ENCODE data around the gene IL20RA.
"Not testable (repeated sequence)": the region's sequence is repeated elsewhere in the genome, so short reads cannot be mapped to it uniquely, and the experiment has no call there.

Gene IL20RA, protein sequence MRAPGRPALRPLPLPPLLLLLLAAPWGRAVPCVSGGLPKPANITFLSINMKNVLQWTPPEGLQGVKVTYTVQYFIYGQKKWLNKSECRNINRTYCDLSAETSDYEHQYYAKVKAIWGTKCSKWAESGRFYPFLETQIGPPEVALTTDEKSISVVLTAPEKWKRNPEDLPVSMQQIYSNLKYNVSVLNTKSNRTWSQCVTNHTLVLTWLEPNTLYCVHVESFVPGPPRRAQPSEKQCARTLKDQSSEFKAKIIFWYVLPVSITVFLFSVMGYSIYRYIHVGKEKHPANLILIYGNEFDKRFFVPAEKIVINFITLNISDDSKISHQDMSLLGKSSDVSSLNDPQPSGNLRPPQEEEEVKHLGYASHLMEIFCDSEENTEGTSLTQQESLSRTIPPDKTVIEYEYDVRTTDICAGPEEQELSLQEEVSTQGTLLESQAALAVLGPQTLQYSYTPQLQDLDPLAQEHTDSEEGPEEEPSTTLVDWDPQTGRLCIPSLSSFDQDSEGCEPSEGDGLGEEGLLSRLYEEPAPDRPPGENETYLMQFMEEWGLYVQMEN

DNA sequence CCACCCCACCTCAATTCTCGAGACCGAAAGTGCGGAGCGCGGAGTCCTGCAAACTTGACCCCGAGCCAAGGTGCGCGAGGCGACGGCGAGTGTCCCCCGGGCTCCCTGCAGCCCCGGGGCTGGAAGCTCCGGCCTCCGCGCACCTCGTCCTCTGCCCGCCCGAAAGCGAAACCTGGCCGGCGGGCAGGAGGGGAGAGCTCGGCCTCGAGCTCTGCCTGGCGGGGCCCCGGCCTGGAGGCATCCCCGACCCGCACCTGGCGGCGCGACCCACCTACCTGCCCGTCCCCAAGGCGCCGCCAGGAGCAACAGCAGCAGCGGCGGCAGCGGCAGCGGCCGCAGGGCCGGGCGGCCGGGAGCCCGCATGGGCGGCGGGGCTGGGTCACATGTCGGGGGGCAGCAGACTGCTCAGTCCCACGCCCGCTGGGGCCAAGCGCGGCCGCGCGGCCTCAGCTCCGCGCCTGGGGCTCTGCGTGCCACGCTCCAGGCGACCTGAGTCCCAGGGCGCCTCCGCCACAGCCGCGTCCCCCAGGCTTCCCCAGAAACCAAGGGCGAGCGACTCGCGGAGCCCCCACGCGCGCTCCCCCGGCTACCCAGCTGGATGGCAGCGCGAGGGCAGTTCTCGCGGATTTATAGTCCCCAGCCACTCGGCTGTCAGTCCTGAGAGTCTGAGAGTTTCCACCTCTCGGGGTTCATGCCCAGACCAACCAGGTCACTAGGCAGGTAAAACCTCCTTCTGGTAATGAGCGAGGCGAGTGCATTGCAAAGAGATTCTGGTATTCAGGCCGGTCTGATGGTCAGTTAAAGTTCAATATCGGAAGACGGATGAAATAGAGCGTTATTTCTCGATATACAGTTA is at the start of gene IL20RA:
IL20RA (minus strand) TSS at position 600 of the 856 bp plus-strand sequence; CDS start at position 363, 237 bp downstream.
- peak in 16 of 58 donors; percentile 0 to 46 (median 6) for DNase-seq

DNA sequence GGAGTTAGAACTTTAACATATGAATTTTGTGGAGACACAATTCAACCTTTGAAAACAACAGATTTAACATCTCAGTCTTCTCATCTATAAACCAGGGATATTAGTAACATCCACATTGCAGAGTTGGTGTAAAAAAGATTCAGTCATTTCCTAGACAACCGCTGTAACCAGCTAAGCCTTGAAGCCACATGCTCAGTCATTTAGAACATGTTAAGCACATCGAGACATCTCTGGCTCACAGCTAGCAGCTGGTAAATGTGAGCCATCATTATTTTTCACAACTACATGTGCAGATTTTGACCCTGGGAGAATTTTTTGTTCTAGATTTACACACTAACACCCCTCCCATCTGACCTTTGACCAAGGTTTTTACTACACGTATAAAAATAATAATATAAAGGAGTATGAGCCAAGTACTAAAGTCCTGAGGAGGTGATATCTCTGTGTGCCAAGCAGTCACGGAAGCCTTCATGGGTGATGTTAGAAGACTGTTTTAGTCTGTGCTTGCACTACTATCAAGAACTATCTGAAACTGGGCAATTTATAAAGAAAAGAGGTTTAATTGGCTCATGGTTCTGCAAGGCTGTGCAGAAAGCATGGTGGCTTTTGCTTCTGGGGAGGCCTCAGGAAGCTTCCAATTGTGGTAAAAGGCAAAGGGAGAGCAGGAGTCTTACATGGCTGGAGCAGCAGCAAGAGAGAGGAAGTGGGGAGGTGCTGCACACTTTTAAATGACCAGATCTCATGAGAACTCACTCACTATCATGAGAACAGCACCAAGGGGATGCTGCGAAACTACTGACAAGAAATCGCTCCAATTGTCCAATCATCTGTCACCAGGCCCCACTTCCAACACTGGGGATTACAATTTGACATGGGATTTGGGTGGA is 48.7 kb upstream of the IL20RA start:
- no peak for DNase-seq

DNA sequence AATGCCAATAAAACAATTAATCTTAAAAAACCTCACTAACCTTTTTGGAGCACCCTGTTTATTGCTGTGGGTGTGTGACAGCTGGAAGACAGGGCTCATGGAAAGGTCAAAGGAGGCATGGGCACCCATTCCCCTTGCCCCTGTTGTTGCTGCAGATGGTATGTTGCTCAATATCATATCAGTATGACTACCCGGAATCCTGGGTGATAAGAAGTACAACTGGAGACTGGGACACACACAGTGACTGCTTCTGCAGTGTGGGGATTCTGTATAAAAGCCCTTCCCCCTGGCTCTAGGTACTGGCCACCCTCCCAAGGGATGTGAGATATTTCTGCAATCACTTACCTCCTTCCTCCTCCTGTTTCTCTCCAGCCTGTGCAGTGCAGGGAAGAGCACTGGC is 47.3 kb upstream of the IL20RA start:
- no peak for DNase-seq

DNA sequence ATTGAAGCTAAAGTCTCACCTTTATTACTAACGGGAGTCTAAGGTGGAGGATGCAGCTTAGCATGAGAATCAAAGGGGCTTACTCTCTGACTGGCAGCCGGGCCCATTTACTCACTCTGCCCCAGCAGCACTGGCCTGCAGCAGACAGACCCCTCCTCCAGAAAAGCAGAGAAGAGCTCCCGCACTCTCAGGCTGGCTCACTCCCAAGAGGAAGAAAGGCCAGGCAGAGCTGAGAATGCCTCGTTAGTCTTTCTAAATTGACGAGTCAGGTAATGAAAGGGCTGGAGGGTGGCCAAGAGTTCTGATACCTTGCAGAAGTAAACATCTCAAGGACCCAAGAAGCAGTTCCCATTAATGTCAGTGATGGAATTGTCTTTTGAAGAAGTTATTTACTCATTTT is 44.5 kb upstream of the IL20RA start:
- DNase-seq, result no peak

DNA sequence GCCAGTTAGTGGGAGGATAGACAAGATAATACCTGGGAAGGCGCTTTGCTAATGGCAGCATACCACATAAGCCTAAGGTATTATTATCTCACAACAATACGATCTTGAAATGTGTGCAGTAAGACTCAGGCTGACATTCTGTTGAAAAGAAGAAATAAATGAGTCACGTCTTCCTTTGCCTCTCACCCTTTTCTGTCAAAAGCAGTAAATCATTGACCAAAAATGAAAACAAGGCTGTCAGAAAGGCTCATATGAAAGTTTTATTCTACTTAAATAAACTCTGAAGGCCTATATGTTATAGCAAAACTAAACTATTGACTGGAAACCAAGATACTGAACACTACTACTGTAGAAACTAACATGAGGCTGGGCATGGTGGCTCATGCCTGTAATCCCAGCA is 43.1 kb upstream of the IL20RA start:
- DNase-seq, result no peak

DNA sequence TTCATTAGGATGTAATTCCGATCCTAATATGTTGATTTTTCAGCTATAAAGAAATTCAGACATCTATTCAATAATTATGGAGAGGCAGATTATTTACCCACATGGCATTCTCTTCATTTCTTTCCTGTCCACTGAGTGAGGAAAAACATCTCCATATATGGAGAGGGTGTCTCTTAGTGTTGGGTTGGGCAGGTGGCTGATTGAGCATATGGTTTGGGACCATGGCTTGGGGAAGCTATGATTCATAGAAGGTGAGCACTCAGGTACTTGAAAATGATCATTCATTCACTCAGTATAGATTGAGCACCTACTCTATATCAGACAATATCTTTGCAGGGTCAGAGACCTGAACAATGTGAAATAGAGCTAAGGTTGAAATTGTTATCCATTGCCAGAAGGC is 41.3 kb upstream of the IL20RA start:
- no peak for DNase-seq

DNA sequence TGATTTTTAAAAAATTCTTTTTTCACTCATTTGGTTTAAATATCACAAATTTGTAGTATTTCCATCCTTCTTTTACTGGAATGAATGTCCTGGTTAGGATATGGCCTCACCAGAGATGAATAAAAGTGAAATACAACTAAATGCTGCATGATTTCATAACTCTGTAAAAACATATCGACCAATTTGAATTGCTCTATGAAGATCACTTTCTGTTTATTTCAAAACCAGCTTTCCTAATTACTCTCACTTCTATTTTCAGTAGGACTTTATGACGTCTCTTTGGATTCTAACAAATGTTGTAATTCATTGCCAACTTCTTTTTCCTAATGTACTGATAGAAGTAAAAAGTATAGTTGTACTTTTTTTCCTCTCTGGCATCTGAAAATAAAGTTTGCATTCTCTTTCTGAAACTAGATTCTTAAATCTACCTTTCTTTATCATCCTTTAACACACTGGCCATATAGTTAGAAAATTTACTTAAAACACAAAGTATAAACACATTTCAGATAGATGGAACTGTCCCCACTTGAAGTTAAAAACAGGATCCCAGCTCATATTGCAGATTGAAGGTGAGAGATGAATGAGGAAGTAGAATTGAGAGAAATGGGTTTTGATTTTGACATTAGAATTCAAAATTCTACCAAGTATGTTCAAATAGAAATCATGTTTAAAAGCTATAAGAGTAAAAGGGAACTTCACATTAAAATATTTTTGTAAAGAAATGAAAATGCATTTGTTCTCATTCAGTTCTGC is 40.3 kb upstream of the IL20RA start:
- DNase-seq, result no peak

DNA sequence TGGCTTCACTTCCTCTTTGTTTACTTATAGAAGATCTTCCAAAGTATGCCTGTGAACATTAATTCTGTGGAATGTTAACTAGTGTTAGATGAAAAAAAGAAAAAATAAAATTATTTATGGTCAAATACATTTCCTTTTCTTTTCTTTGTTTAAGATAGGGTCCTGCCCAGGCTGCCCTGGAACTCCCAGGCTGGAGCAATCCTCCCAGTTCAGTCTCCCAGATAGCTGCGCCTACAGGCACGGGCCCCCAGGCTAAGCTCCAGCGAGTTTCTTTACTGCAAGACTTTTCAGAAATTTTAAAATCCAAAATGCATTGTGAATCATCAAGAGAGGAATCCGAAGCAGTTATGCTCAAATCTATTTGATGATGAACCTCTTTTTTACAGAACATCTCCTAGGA is 39.3 kb upstream of the IL20RA start:
- no peak for DNase-seq

DNA sequence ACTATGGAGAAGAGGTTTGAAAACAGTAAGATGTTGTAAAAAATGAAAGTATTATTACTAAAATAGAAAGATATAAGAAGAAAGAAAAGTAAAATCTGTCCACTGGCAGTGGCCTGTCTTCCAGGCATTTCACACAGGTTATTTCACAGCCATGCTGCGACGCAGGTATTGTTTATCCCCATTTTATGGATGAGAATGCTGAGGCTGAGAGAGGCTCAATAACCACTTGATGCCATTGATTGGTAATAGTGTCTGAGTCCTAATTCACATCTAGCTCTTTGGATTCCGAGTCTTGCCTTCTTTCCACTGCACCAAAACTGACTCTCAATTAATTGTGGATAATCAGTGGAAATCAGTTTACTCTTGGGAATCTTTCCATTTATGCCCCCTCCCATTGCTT is 37.2 kb upstream of the IL20RA start:
- DNase-seq, result no peak

DNA sequence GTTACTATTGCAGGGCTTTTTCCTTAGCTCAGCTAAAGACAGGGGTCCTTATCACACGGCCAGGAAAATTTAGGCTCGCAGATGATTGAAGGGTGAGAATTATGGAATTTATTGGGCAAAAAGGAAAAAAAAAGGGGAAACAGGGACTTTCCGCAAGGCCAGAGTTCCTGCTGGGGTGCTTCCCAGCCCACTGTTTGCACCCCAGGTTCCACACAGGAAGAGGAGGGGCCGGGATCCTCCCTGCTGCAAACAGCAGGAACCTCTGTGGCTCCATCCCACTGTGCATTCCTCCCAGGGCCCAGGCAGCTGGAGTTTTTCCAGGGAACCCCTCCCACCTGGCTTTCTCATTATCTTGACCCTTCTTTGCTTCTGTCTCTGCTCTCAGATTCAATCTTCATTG is 35.9 kb upstream of the IL20RA start:
- no peak for DNase-seq

DNA sequence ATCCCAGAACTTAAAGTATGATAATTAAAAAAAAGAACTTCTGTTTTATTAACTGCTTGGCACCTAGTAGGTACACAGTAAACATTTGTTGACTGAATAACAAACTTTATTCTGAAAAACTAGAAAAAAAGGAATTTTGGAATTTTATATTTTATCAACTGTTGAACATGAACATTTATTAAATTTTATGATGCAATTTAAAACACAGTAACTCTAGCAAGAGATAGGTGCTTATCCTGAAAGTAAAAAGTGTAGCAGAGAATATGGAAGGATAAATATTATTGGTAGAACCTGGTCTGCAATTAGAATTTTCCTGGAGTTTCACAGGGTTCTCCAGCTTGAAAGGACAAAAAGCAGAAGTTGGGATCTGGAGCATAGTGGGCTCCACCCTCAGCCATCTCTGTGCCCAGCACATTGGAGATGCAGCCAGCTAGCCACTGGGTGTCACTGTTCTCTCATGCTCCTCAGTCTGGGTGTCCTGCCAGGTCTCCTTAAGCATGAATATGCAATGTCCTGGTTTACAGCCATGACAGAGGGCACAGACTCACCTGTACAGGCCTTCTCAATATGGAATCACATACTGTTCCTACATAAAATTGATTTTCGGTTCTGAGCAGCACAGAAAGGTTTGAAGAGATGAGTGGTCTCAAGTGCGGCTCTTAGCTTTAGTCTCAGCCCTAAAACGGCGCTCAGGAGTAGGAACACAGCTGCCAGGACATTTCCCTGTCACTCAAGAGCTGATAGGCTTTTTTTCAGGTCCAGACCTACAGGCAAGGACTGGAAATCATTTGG is 31.7 kb upstream of the IL20RA start:
- peak in 43 of 58 donors; percentile 3 to 58 (median 20) for DNase-seq

DNA sequence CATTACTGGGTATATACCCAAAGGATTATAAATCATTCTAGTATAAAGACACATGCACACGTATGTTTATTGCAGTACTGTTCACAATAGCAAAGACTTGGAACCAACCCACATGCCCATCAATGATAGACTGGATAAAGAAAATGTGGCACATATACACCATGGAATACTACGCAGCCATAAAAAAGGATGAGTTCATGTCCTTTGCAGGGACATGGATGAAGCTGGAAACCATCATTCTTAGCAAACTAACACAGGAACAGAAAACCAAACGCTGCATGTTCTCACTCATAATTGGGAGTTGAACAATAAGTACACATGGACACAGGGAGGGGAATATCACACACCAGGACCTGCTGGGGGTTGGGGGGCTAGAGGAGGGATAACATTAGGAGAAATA is 31.0 kb upstream of the IL20RA start:
- DNase-seq, result not testable (repeated sequence)

DNA sequence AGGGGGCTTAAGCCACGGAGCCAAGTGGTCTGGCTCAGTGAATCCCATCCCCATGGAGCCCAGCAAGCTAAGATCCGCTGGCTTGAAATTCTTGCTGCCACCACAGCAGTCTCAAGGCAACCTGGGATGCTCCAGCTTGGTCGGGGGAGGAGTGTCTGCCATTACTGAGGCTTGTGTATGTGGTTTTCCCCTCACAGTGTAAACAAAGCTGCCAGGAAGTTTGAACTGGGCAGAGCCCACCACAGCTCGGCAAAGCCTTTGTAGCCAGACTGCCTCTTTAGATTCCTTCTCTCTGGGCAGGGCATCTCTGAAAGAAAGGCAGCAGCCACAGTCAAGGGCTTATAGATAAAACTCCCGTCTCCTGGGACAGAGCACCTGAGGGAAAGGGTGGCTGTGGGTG is 25.5 kb upstream of the IL20RA start:
- DNase-seq, result no peak

DNA sequence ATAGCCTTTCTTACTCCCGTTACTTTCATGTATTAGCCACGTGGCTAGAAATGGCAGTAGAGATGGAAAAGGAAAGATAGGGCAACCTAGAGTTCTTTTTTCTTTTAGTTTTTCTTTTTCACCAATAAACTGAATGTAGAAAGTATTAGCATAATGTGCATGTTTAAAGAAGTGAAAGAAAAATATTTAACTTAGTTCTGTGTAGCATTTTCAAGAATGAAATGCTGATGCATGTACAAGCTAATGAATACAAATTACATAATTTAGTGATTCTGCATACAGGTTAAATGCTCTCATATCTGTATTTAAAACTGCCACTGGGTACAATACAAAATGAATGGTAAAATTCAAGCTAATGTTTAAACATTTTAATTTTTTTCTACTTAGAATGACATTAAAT is 22.6 kb upstream of the IL20RA start:
- no peak for DNase-seq

DNA sequence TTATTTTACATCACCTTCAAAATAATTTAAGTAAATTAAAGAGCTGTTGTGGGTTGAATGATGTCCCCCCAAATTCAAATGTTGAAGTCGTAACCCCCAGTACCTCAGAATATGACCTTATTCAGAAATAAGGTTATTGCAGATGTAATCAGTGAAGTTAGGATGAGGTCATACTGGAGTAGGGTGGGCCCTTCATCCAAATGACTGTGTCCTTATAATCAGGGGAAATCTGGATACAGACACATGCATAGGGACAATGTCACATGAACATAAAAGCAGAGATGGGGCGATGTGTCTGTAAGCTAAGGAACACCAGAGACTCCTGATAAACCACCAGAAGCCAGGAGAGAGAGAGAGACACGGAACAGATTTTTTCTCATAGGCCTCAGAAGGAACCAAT is 13.3 kb upstream of the IL20RA start:
- no peak for DNase-seq

DNA sequence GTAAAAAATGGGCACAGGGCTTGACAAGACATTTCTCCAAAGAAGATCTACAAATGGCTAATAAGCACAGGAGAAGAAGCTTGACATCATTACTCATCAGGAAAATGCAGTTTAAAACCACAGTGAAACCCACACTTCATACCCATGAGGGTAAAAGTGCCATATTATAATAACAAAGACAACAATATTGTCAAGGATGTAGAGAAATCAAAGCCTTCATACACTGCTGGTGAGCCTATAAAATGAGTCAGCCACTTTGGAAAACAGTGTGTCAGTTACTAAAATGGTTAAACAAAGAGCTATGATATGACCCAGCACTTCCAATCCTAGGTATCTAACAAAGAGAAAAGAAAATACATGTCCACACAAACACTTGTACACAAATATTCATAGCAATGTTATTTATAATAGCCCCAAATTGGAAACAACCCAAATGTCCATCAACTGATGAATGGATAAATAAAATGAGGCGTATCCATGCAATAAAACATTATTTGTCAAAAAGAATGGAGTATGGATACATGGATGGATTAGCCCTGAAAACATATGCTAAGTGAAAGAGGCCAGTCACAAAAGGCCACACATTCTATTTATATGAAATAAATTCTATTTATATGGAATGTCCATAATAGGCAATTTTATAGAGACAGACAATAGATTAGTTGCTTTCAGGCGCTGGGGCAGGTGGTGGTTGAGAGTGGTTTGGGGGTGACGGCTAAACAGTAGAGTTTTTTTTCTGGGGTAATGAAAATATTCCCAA is 11.5 kb upstream of the IL20RA start:
- DNase-seq, result no peak

DNA sequence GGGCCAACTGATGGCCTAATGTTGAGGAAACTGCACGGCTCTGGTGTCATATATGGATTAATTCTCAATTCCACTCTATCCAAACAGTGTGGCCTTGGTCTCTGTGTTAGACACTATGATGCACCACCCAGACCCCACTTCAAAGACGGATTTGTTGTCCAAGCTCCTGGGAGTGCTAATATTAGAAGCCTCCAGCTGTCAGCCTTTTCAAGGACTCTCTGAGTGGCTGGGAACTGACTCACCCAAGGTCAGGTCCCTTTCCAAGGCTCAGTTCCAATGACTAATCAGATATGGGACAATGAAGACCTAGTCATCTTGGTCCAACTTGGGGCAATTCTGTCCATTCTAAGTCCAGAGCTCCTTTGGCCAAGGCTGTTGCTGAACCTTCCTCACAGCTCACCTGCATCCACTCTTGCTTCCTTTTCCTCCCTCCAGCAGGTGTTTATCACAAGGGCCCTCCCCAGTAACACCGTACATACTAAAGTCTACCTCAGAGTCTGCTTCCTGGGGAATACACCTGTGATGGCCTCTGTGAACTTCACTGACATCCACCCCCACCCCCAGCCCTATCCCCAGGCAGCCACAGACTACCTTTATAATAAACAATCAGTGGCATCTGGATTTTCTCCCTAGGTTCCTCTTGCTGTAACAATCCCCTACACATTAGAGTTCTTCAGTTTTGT is 7.2 kb upstream of the IL20RA start:
- no peak for DNase-seq

DNA sequence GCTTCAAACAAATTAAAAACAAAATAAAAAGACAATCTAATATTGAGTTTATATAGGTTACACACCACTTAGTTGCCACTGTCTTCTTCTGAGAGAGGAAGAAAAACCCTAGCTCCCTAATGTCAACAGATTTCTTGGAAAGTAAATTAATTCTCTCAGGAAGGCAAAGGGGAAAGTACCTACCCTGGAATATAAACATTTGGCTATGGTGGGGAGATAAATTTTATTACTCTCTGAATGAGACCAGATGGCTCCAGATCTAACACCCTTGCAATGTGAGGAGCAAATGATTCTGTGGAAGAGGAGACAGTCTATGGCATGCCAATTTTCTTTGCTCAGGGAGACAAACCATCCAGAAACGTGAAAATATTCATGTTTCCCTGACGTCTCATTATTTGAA is 4.3 kb upstream of the IL20RA start:
- DNase-seq, result no peak
